Left cardiac atrium (tissue), 4 donors: ENCODE results near the gene SH2D7. TPM values are rescaled to one million over a fixed set of nuclear protein-coding genes. Genes with fewer than 3 reads are reported as not detected.

ENCODE experiments used
- ATAC-seq, 2 donors: fragments of 200-7000 bp; cut with Tn5 transposase; one replicate each; pipeline ENCODE4 v1.9.1; 2020; ENCODE audit warnings: mild to moderate bottlenecking in 2 of 2, moderate library complexity in 2 of 2
- DNase-seq: peaks from one replicate; pipeline ENCODE4 v3.0.0-alpha.2; 2020
- intact Hi-C, 2 donors: fragments of 100-400 bp; cut with DNase I; formaldehyde crosslinking; loops; one replicate each; pipeline versions ENCODE4 v1.14.1 to v1.15.1; 2022 to 2023
- total RNA-seq, 2 donors: library from RNA; stranded (reverse); fragmentation: NEBNext Ultra II Directional; extraction: Animal tissue kit (Norgen Biotek cat#: 25700); gene quantifications; one replicate each; pipeline ENCODE4 v1.2.1, GENCODE V29; 2021
- donor health status: DM: no; HTN: yes; CAD: no.
- donor health status: DM: no; HTN: yes; CAD: no; lungs with severe emphysema.
- donor health status: DM: yes; HTN: yes; CAD: no.
- donor health status: Dilated cardiomyopathy.

Gene SH2D7
- total RNA-seq, 2 donors from 2014 or later, result not detected

GRCh38 chr15:78112551-78112950 lies 20.2 kb downstream of the SH2D7 start:
- DNase-seq, result no peak
- intact Hi-C loops, result loop anchor here (2.0 to 10.0 kb wide), 5 partner anchors 80 to 312 kb away; no protein-coding TSS in a partner anchor
- no peak for ATAC-seq

GRCh38 chr15:78120523-78120922 lies 28.2 kb downstream of the SH2D7 start:
- intact Hi-C loops, result no loop called here

DNA sequence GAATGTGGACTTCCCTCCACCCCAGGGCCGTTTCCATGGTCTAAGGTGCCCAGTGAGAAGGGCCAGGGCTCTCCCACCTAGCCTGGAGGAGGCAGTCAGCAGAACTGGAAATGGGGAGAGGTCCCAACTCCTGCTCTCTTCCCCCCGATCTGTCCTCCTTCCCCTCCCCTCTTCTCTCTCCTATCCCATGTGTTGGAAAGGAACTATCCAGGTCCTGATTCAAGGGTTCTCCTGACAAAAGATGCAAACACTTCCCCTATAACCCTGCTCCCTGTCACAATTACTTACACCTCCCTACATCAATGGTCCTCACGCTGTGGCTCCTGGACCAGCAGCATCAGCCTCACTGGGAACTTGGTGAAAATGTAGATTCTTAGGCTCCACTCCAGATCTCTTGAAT lies 32.9 kb downstream of the SH2D7 start:
- no peak for ATAC-seq
- intact Hi-C loops, result no loop called here

More at GRCh38 chr15:78120523-78120922, 28.2 kb downstream of the SH2D7 start:
- peak; percentile 24 to 41 for ATAC-seq
- no peak for DNase-seq

GRCh38 chr15:78127882-78128281 lies 35.5 kb downstream of the SH2D7 start:
- ATAC-seq (no peak), DNase-seq (no peak)
- intact Hi-C loops, result no loop called here

More for the DNA sequence above, 32.9 kb downstream of the SH2D7 start:
- no peak for DNase-seq

- DNase-seq, result peak; percentile 39
- intact Hi-C loops, result no loop called here
- ATAC-seq, result peak; percentile 38 to 44
Observed at GRCh38 chr15:78129077-78129750, 36.9 kb downstream of the SH2D7 start.

- intact Hi-C loops, result no loop called here
- ATAC-seq, result no peak
- DNase-seq, result no peak
Observed at GRCh38 chr15:78129751-78130287, 37.5 kb downstream of the SH2D7 start.

GRCh38 chr15:78130466-78131294 lies 38.3 kb downstream of the SH2D7 start:
- DNase-seq, result no peak
- intact Hi-C loops, result no loop called here

DNA sequence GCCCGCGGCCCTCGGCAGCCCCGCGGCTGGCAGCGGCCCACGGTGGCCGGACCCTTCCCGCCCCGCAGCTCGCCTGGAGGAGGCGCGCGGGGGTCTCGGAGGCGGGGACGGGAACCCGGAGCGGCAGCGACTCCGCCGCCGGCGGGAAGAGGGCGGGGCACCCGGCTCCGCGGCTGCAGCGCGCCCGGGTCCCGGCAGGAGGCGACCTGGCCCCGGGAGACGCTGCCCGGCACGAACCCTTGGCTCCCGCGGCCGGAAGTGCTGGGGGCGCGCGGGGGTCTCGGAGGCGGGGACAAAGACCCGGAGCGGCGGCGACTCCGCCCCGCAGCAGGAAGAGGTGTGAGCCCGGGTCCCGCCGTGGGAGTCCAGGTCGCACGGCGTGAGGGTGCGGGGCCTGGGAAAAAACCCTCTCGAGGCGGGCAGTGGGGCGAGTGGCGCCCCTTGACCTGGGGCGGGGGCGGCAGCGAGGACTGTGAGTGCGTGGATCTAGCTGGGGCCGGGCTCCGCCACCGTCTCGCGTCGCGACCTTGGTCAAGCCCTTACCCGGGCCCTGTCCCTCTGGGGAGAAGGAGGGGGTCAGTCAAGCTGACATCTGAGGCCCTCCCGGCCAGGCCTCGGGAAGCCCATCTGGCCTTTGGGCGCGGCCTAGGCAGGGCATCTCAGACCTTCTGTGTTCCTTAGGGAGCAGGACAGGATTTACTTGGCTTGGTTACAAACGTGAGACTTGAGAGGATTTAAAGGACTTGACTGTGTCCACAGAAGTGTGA lies 39.1 kb downstream of the SH2D7 start, which contains the start of gene CIB2:
CIB2 (minus strand) TSS at position 151 of the 767 bp plus-strand sequence. CDS start 230 bp downstream, outside the sequence.
- peak; percentile 91 to 92 for ATAC-seq
- intact Hi-C loops, result no loop called here
- DNase-seq, result peak; percentile 82

More at GRCh38 chr15:78130466-78131294, 38.3 kb downstream of the SH2D7 start:
- no peak for ATAC-seq

- ATAC-seq (no peak), DNase-seq (no peak)
- intact Hi-C loops, result no loop called here
Observed at GRCh38 chr15:78133801-78134200, 41.4 kb downstream of the SH2D7 start.

- intact Hi-C loops, result no loop called here
Observed at GRCh38 chr15:78139578-78139977, 47.2 kb downstream of the SH2D7 start.

GRCh38 chr15:78140292-78140691 lies 47.9 kb downstream of the SH2D7 start:
- intact Hi-C loops, result no loop called here
- DNase-seq (no peak), ATAC-seq (no peak)

More at GRCh38 chr15:78139578-78139977, 47.2 kb downstream of the SH2D7 start:
- DNase-seq (no peak), ATAC-seq (no peak)

- intact Hi-C loops, result no loop called here
- ATAC-seq, result no peak
- no peak for DNase-seq
Observed at GRCh38 chr15:78142332-78142731, 50.0 kb downstream of the SH2D7 start.

- intact Hi-C loops, result no loop called here
- DNase-seq (no peak), ATAC-seq (no peak)
Observed at GRCh38 chr15:78146425-78147154, 54.2 kb downstream of the SH2D7 start.

- peak; percentile 51 for DNase-seq
- intact Hi-C loops, result no loop called here
- peak in 1 of 2 donors; percentile 22 for ATAC-seq
Observed at GRCh38 chr15:78147566-78147965, 55.2 kb downstream of the SH2D7 start.

- ATAC-seq (peak in 1 of 2 donors; percentile 1), DNase-seq (no peak)
- intact Hi-C loops, result no loop called here
Observed at GRCh38 chr15:78148392-78149067, 56.2 kb downstream of the SH2D7 start.

DNA sequence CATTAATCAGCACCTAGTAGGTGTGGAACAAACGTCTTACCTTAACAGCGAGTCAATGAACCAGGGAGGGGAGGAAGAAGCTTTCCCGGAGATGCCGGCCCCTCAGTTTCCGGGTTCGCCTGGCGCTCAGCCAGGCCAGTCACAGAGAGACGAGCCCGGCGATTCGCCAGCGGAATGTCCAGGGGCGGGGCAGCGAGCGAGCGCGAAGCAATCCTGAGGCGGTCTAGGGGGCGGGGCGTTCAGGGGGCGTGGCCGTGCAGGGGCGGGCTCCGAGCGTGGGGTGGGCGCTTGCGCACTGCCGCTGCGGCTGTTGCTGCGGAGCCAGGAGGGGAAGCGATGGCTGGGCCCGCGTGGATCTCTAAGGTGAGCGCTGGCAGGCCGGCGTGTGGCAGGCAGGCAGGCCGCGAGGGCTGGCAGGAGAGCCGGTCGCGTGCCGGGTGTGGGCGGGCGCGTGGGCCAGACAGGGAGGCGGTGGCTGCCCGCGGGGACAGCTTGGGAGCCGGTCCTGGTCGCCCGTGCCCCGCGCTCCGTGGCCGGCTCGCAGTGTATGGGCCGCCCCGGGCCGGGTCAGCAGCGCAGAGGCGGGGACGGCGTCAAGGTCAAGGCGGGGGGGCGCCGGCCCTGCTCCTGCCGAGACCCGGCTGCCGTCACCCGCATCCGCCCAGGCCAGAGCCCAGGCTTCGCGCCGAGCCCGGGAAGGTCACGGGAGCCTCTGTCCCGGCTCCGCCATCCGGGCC lies 56.9 kb downstream of the SH2D7 start, which contains the start of gene IDH3A:
IDH3A (plus strand) TSS at position 295 of the 737 bp plus-strand sequence; CDS start at position 337, 42 bp downstream.
- ATAC-seq, result peak; percentile 98 to 99
- intact Hi-C loops, result no loop called here
- DNase-seq, result peak; percentile 100
